Articular chondrocyte of knee joint (primary cell): ENCODE data around the gene WAS. TPM values are rescaled to one million over a fixed set of nuclear protein-coding genes. Genes with fewer than 3 reads are reported as not detected.

Experiments
- small RNA-seq: library from RNA; depleted of rRNA; stranded (forward); fragments of <200 nt; gene quantifications from one replicate; pipeline ENCODE3, GENCODE V24; 2012
- total RNA-seq: library from RNA; depleted of rRNA; stranded (reverse); fragments of >200 nt; gene quantifications from 2 replicates; pipeline ENCODE4 v1.2.3, GENCODE V29; 2012

Gene WAS
- 0.11 and 0.13 TPM in 2 replicates for total RNA-seq

DNA sequence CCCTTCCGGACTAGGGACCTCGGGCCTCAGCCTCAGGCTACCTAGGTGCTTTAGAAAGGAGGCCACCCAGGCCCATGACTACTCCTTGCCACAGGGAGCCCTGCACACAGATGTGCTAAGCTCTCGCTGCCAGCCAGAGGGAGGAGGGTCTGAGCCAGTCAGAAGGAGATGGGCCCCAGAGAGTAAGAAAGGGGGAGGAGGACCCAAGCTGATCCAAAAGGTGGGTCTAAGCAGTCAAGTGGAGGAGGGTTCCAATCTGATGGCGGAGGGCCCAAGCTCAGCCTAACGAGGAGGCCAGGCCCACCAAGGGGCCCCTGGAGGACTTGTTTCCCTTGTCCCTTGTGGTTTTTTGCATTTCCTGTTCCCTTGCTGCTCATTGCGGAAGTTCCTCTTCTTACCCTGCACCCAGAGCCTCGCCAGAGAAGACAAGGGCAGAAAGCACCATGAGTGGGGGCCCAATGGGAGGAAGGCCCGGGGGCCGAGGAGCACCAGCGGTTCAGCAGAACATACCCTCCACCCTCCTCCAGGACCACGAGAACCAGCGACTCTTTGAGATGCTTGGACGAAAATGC is at the start of gene WAS:
TSS of gene WAS (plus strand) at position 389 of the 572 bp plus-strand sequence. CDS start at position 444, 55 bp downstream.

DNA sequence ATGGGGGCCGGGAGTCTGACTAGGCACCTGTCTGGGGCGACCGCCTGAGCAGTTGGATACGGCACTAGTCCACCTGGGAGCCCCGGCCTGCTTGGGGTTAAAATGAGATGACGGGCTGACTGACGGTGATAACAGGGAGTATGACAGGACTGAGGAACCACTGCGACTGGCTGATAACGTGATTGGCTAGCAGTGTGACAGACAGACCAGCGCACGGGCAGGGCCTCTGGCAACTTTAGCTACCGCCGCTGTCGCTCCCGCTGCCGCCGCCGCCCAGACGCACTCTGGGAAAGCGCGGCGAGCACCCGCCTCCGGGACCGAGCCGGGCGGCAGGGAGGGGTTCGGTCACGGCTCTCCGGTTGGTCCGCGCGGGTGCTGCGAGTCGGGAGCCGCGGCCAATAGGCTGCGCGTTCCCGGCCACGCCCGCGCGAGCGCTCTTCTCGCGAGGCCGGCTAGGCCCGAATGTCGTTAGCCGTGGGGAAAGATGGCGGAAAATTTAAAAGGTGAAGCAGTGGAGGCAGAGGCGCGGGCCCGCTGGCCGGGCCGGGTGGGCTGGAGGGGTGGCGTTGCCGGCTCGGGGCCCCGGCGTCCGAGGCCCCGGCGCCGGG is 12.8 kb downstream of the WAS start, which contains the start of gene SUV39H1:
TSS of gene SUV39H1 (plus strand) at position 434 of the 608 bp plus-strand sequence. CDS start at position 485, 51 bp downstream.

Small RNA genes within 50 kb of the gene (small RNA-seq; reads per million reads assigned to genes)
- gene RNU6-1056P = not detected

Other genes with a start within 250 kb of the WAS start
- 21.3 and 26.4 TPM in 2 replicates for gene SLC38A5, start 213.5 kb upstream of the WAS start, total RNA-seq
- 38.6 and 38.9 TPM in 2 replicates for gene FTSJ1, start 207.6 kb upstream of the WAS start, total RNA-seq
- 8.6 and 12.2 TPM in 2 replicates for gene PORCN, start 174.8 kb upstream of the WAS start, total RNA-seq
- gene EBP, start 162.0 kb upstream of the WAS start, total RNA-seq = 33.8 and 37.8 TPM in 2 replicates
- 7.2 and 7.8 TPM in 2 replicates for gene TBC1D25, start 144.1 kb upstream of the WAS start, total RNA-seq
- 362 and 640 TPM in 2 replicates for gene RBM3, start 109.3 kb upstream of the WAS start, total RNA-seq
- gene WDR13, start 86.3 kb upstream of the WAS start, total RNA-seq = 89.5 and 94.5 TPM in 2 replicates
- gene SUV39H1, start 12.9 kb downstream of the WAS start, total RNA-seq = 2.6 and 3.5 TPM in 2 replicates
- not detected in 2 replicates for gene GLOD5, start 77.9 kb downstream of the WAS start, total RNA-seq
- gene GATA1, start 102.8 kb downstream of the WAS start, total RNA-seq = not detected in 2 replicates
- 24.8 and 27.5 TPM in 2 replicates for gene HDAC6, start 118.3 kb downstream of the WAS start, total RNA-seq
- not detected in 2 replicates for gene ERAS, start 142.7 kb downstream of the WAS start, total RNA-seq
- gene PCSK1N, start 151.8 kb downstream of the WAS start, total RNA-seq = 0.13 and 0.32 TPM in 2 replicates
- 11.9 and 13.6 TPM in 2 replicates for gene TIMM17B, start 214.0 kb downstream of the WAS start, total RNA-seq
- 28.2 and 30.1 TPM in 2 replicates for gene PQBP1, start 214.1 kb downstream of the WAS start, total RNA-seq
- 15.5 and 17.4 TPM in 2 replicates for gene SLC35A2, start 227.8 kb downstream of the WAS start, total RNA-seq
- gene PIM2, start 235.2 kb downstream of the WAS start, total RNA-seq = 4.6 and 6.5 TPM in 2 replicates